Measurements from ENCODE around the gene OSCP1.

- TF ChIP-seq CTCF (conservative IDR thresholded peaks at IDR 0.05; ENCODE audit: low read length), result no peak
- TF ChIP-seq EZH2phosphoT487 (IDR thresholded peaks at IDR 0.05; ENCODE audit: borderline replicate concordance), result no peak
Observed at GRCh38 chr1:36450270-36450918, at the start of gene OSCP1.
